GM12878 (cell line): ENCODE data around the gene TSC22D1. TPM values are rescaled to one million over a fixed set of nuclear protein-coding genes. Genes with fewer than 3 reads are reported as not detected.

ENCODE experiments used
- ATAC-seq: fragments of 200-7000 bp; cut with Tn5 transposase; 3 replicates; pipeline ENCODE4 v1.9.1; 2020; ENCODE audit warnings: mild to moderate bottlenecking, moderate library complexity
- BruUV-seq: library from RNA; stranded (reverse); fragments of 400-500 nt; replicated peaks from 2 replicates; lab custom pipeline; 2021; lab: Mats Ljungman, UMichigan
- CTCF ChIA-PET: fragments of 300-600 bp; sonication (Branson Sonifier 250); formaldehyde crosslinking; extraction: SDS; loops from one replicate; lab custom pipeline; 2021; ENCODE audit warnings: inconsistent platforms; lab: Yijun Ruan, JAX
- POLR2A ChIA-PET: fragments of 350-600 bp; formaldehyde crosslinking; extraction: SDS; loops from one replicate; lab custom pipeline; 2021; ENCODE audit warnings: inconsistent platforms; lab: Charles Lee
- RAD21 ChIA-PET: fragments of 300-600 bp; sonication (Branson Sonifier 250); formaldehyde crosslinking; loops from one replicate; lab custom pipeline; 2023; ENCODE audit warnings: antibody characterized with exemption; ENCODE audit not compliant: unreplicated experiment; lab: Charles Lee
- SMC1A ChIA-PET: fragments of 300-600 bp; sonication (Branson Sonifier 250); formaldehyde crosslinking; loops from one replicate; lab custom pipeline; 2023; ENCODE audit not compliant: unreplicated experiment, uncharacterized antibody; lab: Charles Lee
- DNase-seq: peaks from one replicate; pipeline ENCODE4 v3.0.0-alpha.2; 2011; ENCODE audit warnings: low read depth, low spot score
- FAIRE-seq: peaks from 3 replicates; lab custom pipeline; 2011; peaks lifted over from hg19 to GRCh38; lab: Jason Lieb, UNC
- H2AFZ ChIP-seq: 2 replicates; pipeline ENCODE4 v1.6.0; 2011; ENCODE audit warnings: low read depth, low read length, control low read depth; ENCODE audit not compliant: control insufficient read depth
- H3K27ac ChIP-seq: 2 replicates; pipeline ENCODE4 v1.5.1; 2011; ENCODE audit warnings: control low read depth; ENCODE audit not compliant: control insufficient read depth, insufficient read depth
- H3K27me3 ChIP-seq, 2 experiments: replicated peaks in 1 of 2; 2 replicates each; pipeline versions ENCODE4 v1.6.0 to v1.6.1; 2011; ENCODE audit warnings: low read length in 1 of 2; ENCODE audit not compliant: control insufficient read depth in 2 of 2, insufficient read depth in 2 of 2
- H3K36me3 ChIP-seq, 2 experiments: 2 replicates each; pipeline ENCODE4 v1.5.1; 2011; ENCODE audit warnings: low read length in 1 of 2; ENCODE audit not compliant: control insufficient read depth in 2 of 2, insufficient read depth in 2 of 2
- H3K4me1 ChIP-seq: 2 replicates; pipeline ENCODE4 v1.6.1; 2011; ENCODE audit warnings: mild to moderate bottlenecking, low read length, moderate library complexity, mixed read lengths; ENCODE audit not compliant: control insufficient read depth, insufficient read depth
- H3K4me2 ChIP-seq: 2 replicates; pipeline ENCODE4 v1.6.0; 2011; ENCODE audit warnings: control low read depth; ENCODE audit not compliant: control insufficient read depth, insufficient read depth
- H3K4me3 ChIP-seq: fragments of 200-600 bp; sonication (generic); 2 replicates; pipeline ENCODE4 v1.5.1; 2016
- H3K79me2 ChIP-seq: 2 replicates; pipeline ENCODE4 v1.6.0; 2011; ENCODE audit warnings: low read length; ENCODE audit not compliant: control insufficient read depth, insufficient read depth
- H3K9ac ChIP-seq: 2 replicates; pipeline ENCODE4 v1.8.0; 2011; ENCODE audit warnings: low read length, control low read depth, mixed read lengths; ENCODE audit not compliant: control insufficient read depth, insufficient read depth
- H3K9me3 ChIP-seq: replicated peaks from 3 replicates; pipeline ENCODE4 v1.5.1; 2011; ENCODE audit warnings: mild to moderate bottlenecking, low read length; ENCODE audit not compliant: control insufficient read depth, insufficient read depth
- H4K20me1 ChIP-seq: 2 replicates; pipeline ENCODE4 v1.6.0; 2011; ENCODE audit not compliant: control insufficient read depth, insufficient read depth
- CUX1 ChIP-seq: IDR thresholded peaks from 2 replicates; pipeline ENCODE4 v1.6.1; 2012; ENCODE audit warnings: improper control_type of control experiment, low read depth, low read length; ENCODE audit not compliant: insufficient replicate concordance
- DPF2 ChIP-seq: fragments of 450-650 bp; IDR thresholded peaks from 2 replicates; pipeline ENCODE4 v1.6.1; 2017; ENCODE audit warnings: mild to moderate bottlenecking
- E2F4 ChIP-seq: IDR thresholded peaks from 2 replicates; pipeline ENCODE4 v1.6.1; 2012; ENCODE audit warnings: low read depth, low read length, improper control_type of control experiment
- EZH2 ChIP-seq: IDR thresholded peaks from 2 replicates; pipeline ENCODE4 v1.6.1; 2012; ENCODE audit warnings: low read depth, mild to moderate bottlenecking, control low read depth, inconsistent platforms, low read length, borderline replicate concordance; ENCODE audit not compliant: control insufficient read depth
- NKRF ChIP-seq: fragments of 450-650 bp; conservative IDR thresholded peaks from 2 replicates; pipeline ENCODE4 v1.6.1; 2017; ENCODE audit warnings: mild to moderate bottlenecking, moderate library complexity
- PBX3 ChIP-seq: IDR thresholded peaks from 2 replicates; pipeline ENCODE4 v1.6.1; 2011; ENCODE audit warnings: mild to moderate bottlenecking, low read depth, low read length, moderate library complexity; ENCODE audit not compliant: insufficient replicate concordance
- POLR2AphosphoS5 ChIP-seq: IDR thresholded peaks from 2 replicates; pipeline ENCODE4 v1.6.1; 2011; ENCODE audit warnings: mild to moderate bottlenecking, low read length, inconsistent platforms
- RUNX3 ChIP-seq: IDR thresholded peaks from 2 replicates; pipeline ENCODE4 v1.6.1; 2012; ENCODE audit warnings: low read length, inconsistent platforms
- SREBF1 ChIP-seq: IDR thresholded peaks from 2 replicates; pipeline ENCODE4 v1.6.1; 2012; ENCODE audit warnings: mild to moderate bottlenecking, low read length
- SRF ChIP-seq, 2 experiments: IDR thresholded peaks; 2 replicates each; pipeline ENCODE4 v1.6.1; 2011; ENCODE audit warnings: low read depth in 2 of 2, low read length in 2 of 2, mild to moderate bottlenecking in 1 of 2, moderate library complexity in 1 of 2
- ZBTB11 ChIP-seq: fragments of 450-650 bp; formaldehyde crosslinking; IDR thresholded peaks from 2 replicates; pipeline ENCODE4 v1.5.0; 2022; ENCODE audit warnings: mild to moderate bottlenecking, missing genetic modification characterization
- WGBS: methylation state at CpG from one replicate; pipeline ENCODE4 v1.1.6; 2016; ENCODE audit warnings: low lambda C conversion rate; ENCODE audit not compliant: insufficient replicate concordance, insufficient coverage; ENCODE audit errors: missing lambda C conversion rate; 5-methylcytosine and 5-hydroxymethylcytosine counted together
- in situ Hi-C: fragments of 300-500 bp; cut with MboI; formaldehyde crosslinking; loops from 9 replicates; pipeline ENCODE4 v1.14.3; 2018; ENCODE audit warnings: mixed read lengths
- intact Hi-C: fragments of 100-400 bp; cut with micrococcal nuclease; formaldehyde crosslinking; loops from one replicate; pipeline ENCODE4 v1.14.2; 2022; ENCODE audit not compliant: unreplicated experiment
- polyA plus RNA-seq, 11 experiments: library from polyadenylated mRNA; depleted of rRNA in 4 of 11; unstranded in 6 of 11; stranded (reverse) in 5 of 11; fragments of >200 nt; fragmentation: Nextera tagmentation in 4 of 11; fragmentation: Illumina TruSeq in 1 of 11; extraction: Ambion mirVana in 4 of 11; extraction: Trizol in 1 of 11; gene quantifications; 1 replicate in 1 of 11; 2 replicates in 10 of 11; pipeline versions ENCODE4 v1.2.1 to v1.2.3, GENCODE V29; 2011 to 2016; ENCODE audit warnings: inconsistent platforms in 2 of 11, missing spikeins in 2 of 11, low read depth in 1 of 11
- total RNA-seq, 4 experiments: library from RNA; depleted of rRNA in 3 of 4; stranded (reverse); fragments of >200 nt in 3 of 4; fragmentation: Illumina TruSeq in 1 of 4; extraction: Trizol in 1 of 4; gene quantifications; 2 replicates each; pipeline versions ENCODE4 v1.2.1 to v1.2.3, GENCODE V29; 2013 to 2021

TSC22D1 gene
- total and polyA plus RNA-seq, 10 of the 15 experiments (the other 5 are each of a cell fraction or from before 2014, with no cell fraction given): 0.37 to 15.7 (median 7.5) TPM

GRCh38 chr13:44575035-44575434, 1.1 kb downstream of the TSC22D1 start:
- BruUV-seq: no TSS peak
- peaks cover 3% of the 10 kb centered on the region for H3K79me2 ChIP-seq
- no peak for FAIRE-seq
- intact Hi-C loops: loop anchor here (10.0 kb wide), 1 partner anchor 340 kb away; no protein-coding TSS in a partner anchor
- H3K4me2 ChIP-seq: peak overlapping the region; percentile 94
- H3K9me3 ChIP-seq: no peaks in the 10 kb centered on the region
- in situ Hi-C loops: no loop called here
- H3K27ac ChIP-seq: no peak overlapping the region
- peaks cover 14% of the 10 kb centered on the region for H3K4me1 ChIP-seq
- no peaks in the 10 kb centered on the region for H3K36me3 ChIP-seq
- WGBS: 100% methylated on average over 1 of the region's 1 CpG
- RAD21 ChIA-PET: no interaction called here
- CTCF ChIA-PET: no interaction called here
- H3K27me3 ChIP-seq: peaks cover 0 to 10% of the 10 kb centered on the region in 2 experiments; a peak in 2 of 4 replicates
- SMC1A ChIA-PET: no interaction called here
- H3K9ac ChIP-seq: no peak overlapping the region
- POLR2A ChIA-PET: no interaction called here
- H2AFZ ChIP-seq: no peak overlapping the region
- no peak for DNase-seq
- H3K4me3 ChIP-seq: peak overlapping the region; percentile 81; the same call in 1 of the 2 replicates
- H4K20me1 ChIP-seq: no peaks in the 10 kb centered on the region
- no peak for ATAC-seq
- no peak for TF ChIP-seq E2F4
- TF ChIP-seq RUNX3: no peak
- TF ChIP-seq PBX3: no peak
- no peak for TF ChIP-seq POLR2AphosphoS5
- no peak for TF ChIP-seq DPF2
- no peak for TF ChIP-seq ZBTB11 (CRISPR knock-in tag)
- no peak for TF ChIP-seq SREBF1
- no peak for TF ChIP-seq NKRF
- TF ChIP-seq SRF (IDR thresholded peaks at IDR 0.05; ENCODE audit: low read depth in 2 of 2, low read length in 2 of 2): no peak
- TF ChIP-seq EZH2: no peak
- no peak for TF ChIP-seq CUX1
